HEK293 (cell line): ENCODE data around the gene CD93.

Experiments used
- CTCF ChIA-PET: fragments of 350-600 bp; formaldehyde crosslinking; extraction: SDS; loops from one replicate; lab custom pipeline; 2021; ENCODE audit warnings: antibody characterized with exemption; lab: Yijun Ruan, JAX
- POLR2A ChIA-PET: fragments of 300-600 bp; formaldehyde crosslinking; extraction: SDS; loops from one replicate; lab custom pipeline; 2020; ENCODE audit warnings: antibody characterized with exemption, inconsistent platforms; lab: Yijun Ruan, JAX
- H3K27ac ChIP-seq: fragments of 200-500 bp; sonication (Bioruptor generic); 2 replicates; pipeline ENCODE4 v1.5.1; 2014; ENCODE audit warnings: low read depth, low read length, control low read depth, inconsistent platforms; ENCODE audit errors: extremely low read depth
- H3K36me3 ChIP-seq, 2 experiments: fragments of 200-500 bp in 1 of 2; sonication (Bioruptor generic) in 1 of 2; 1 replicate in 1 of 2; 2 replicates in 1 of 2; pipeline ENCODE4 v1.5.1; 2014 to 2017; ENCODE audit warnings: inconsistent platforms in 2 of 2, low read length in 2 of 2; ENCODE audit not compliant: control insufficient read depth in 2 of 2, insufficient read depth in 1 of 2
- H3K4me1 ChIP-seq: fragments of 200-500 bp; sonication (Bioruptor generic); 2 replicates; pipeline ENCODE4 v1.5.1; 2014; ENCODE audit warnings: mild to moderate bottlenecking, low read length, inconsistent platforms; ENCODE audit not compliant: control insufficient read depth, insufficient read depth
- H3K4me3 ChIP-seq: 2 replicates; pipeline ENCODE4 v1.5.1; 2011; ENCODE audit warnings: low read depth, mild to moderate bottlenecking, control low read depth, low read length, moderate library complexity
- H3K9me3 ChIP-seq: fragments of 200-500 bp; sonication (Bioruptor generic); 2 replicates; pipeline ENCODE4 v1.5.1; 2014; ENCODE audit warnings: low read depth, low read length, inconsistent platforms; ENCODE audit not compliant: control insufficient read depth, insufficient read depth
- HOXC10 ChIP-seq: sonication (generic); formaldehyde crosslinking; IDR thresholded peaks from 2 replicates; pipeline ENCODE4 v1.8.1; 2023; ENCODE audit warnings: mild to moderate bottlenecking, missing genetic modification reagents
- KLF10 ChIP-seq: fragments of 450-650 bp; IDR thresholded peaks from 2 replicates; pipeline ENCODE4 v1.5.1; 2018; ENCODE audit warnings: missing biosample characterization, mild to moderate bottlenecking, missing genetic modification characterization
- RBAK ChIP-seq: fragments of 450-650 bp; formaldehyde crosslinking; IDR thresholded peaks from 2 replicates; pipeline ENCODE4 v1.5.1; 2016; ENCODE audit warnings: missing biosample characterization, missing genetic modification characterization
- SP2 ChIP-seq: fragments of 450-650 bp; formaldehyde crosslinking; IDR thresholded peaks from 2 replicates; pipeline ENCODE4 v1.5.1; 2016; ENCODE audit warnings: missing biosample characterization, missing genetic modification characterization
- ZBTB1 ChIP-seq: fragments of 450-650 bp; formaldehyde crosslinking; IDR thresholded peaks from 2 replicates; pipeline ENCODE4 v1.5.1; 2016; ENCODE audit warnings: missing biosample characterization, missing genetic modification characterization
- ZEB2 ChIP-seq: fragments of 450-650 bp; formaldehyde crosslinking; IDR thresholded peaks from 2 replicates; pipeline ENCODE4 v1.5.1; 2016; ENCODE audit warnings: missing biosample characterization, missing genetic modification characterization
- ZFP69B ChIP-seq: fragments of 450-650 bp; formaldehyde crosslinking; IDR thresholded peaks from 2 replicates; pipeline ENCODE4 v1.5.1; 2016; ENCODE audit warnings: missing biosample characterization, missing genetic modification characterization
- ZNF112 ChIP-seq: fragments of 450-650 bp; formaldehyde crosslinking; IDR thresholded peaks from 2 replicates; pipeline ENCODE4 v1.5.0; 2017; ENCODE audit warnings: missing biosample characterization, missing genetic modification characterization
- ZNF19 ChIP-seq: fragments of 450-650 bp; formaldehyde crosslinking; IDR thresholded peaks from 2 replicates; pipeline ENCODE4; 2016; ENCODE audit warnings: missing biosample characterization, missing genetic modification characterization, low read depth
- ZNF416 ChIP-seq: fragments of 450-650 bp; formaldehyde crosslinking; IDR thresholded peaks from 2 replicates; pipeline ENCODE4 v1.5.1; 2016; ENCODE audit warnings: missing biosample characterization, missing genetic modification characterization
- ZNF548 ChIP-seq: fragments of 450-650 bp; formaldehyde crosslinking; IDR thresholded peaks from 2 replicates; pipeline ENCODE4 v1.5.1; 2016; ENCODE audit warnings: missing biosample characterization, missing genetic modification characterization
- ZNF585B ChIP-seq: fragments of 450-650 bp; formaldehyde crosslinking; IDR thresholded peaks from 2 replicates; pipeline ENCODE4 v1.5.1; 2016; ENCODE audit warnings: missing biosample characterization, missing genetic modification characterization
- ZNF660 ChIP-seq: fragments of 450-650 bp; IDR thresholded peaks from 2 replicates; pipeline ENCODE4 v1.5.1; 2018; ENCODE audit warnings: missing biosample characterization, mild to moderate bottlenecking, missing genetic modification characterization
- ZNF664 ChIP-seq: fragments of 450-650 bp; formaldehyde crosslinking; IDR thresholded peaks from 2 replicates; pipeline ENCODE4 v1.5.1; 2016; ENCODE audit warnings: missing biosample characterization, missing genetic modification characterization
- ZNF747 ChIP-seq: fragments of 450-650 bp; formaldehyde crosslinking; IDR thresholded peaks from 2 replicates; pipeline ENCODE4 v1.5.1; 2016; ENCODE audit warnings: missing biosample characterization, missing genetic modification characterization
- ZNF785 ChIP-seq: fragments of 450-650 bp; formaldehyde crosslinking; IDR thresholded peaks from 2 replicates; pipeline ENCODE4 v1.5.1; 2016; ENCODE audit warnings: missing biosample characterization, missing genetic modification characterization
- TF ChIP-seq, protein P1 (sequence below): fragments of 450-650 bp; formaldehyde crosslinking; IDR thresholded peaks from 2 replicates; pipeline ENCODE4 v1.5.1; 2016; ENCODE audit warnings: missing biosample characterization, missing genetic modification characterization
- TF ChIP-seq, protein P2 (sequence below): fragments of 450-650 bp; formaldehyde crosslinking; IDR thresholded peaks from 2 replicates; pipeline ENCODE4 v1.5.1; 2016; ENCODE audit warnings: missing biosample characterization, missing genetic modification characterization
- TF ChIP-seq, protein P3 (sequence below): fragments of 450-650 bp; formaldehyde crosslinking; IDR thresholded peaks from 2 replicates; pipeline ENCODE4 v1.5.1; 2016; ENCODE audit warnings: missing biosample characterization, missing genetic modification characterization
- TF ChIP-seq, protein P4 (sequence below): fragments of 450-650 bp; formaldehyde crosslinking; IDR thresholded peaks from 2 replicates; pipeline ENCODE4 v1.5.1; 2017; ENCODE audit warnings: missing biosample characterization, missing genetic modification characterization
- TF ChIP-seq, protein P5 (sequence below): fragments of 450-650 bp; formaldehyde crosslinking; IDR thresholded peaks from 2 replicates; pipeline ENCODE4 v1.5.1; 2017; ENCODE audit warnings: missing biosample characterization, missing genetic modification characterization
- TF ChIP-seq, protein P6 (sequence below): fragments of 450-650 bp; formaldehyde crosslinking; IDR thresholded peaks from 2 replicates; pipeline ENCODE4 v1.5.1; 2016; ENCODE audit warnings: missing biosample characterization, missing genetic modification characterization
- TF ChIP-seq, protein P7 (sequence below): fragments of 450-650 bp; formaldehyde crosslinking; IDR thresholded peaks from 2 replicates; pipeline ENCODE4 v1.5.1; 2016; ENCODE audit warnings: missing biosample characterization, missing genetic modification characterization
- TF ChIP-seq, protein P8 (sequence below): sonication (generic); formaldehyde crosslinking; IDR thresholded peaks from 2 replicates; pipeline ENCODE4 v1.8.1; 2022; ENCODE audit warnings: mild to moderate bottlenecking, moderate library complexity, missing genetic modification reagents

CD93 gene

DNA sequence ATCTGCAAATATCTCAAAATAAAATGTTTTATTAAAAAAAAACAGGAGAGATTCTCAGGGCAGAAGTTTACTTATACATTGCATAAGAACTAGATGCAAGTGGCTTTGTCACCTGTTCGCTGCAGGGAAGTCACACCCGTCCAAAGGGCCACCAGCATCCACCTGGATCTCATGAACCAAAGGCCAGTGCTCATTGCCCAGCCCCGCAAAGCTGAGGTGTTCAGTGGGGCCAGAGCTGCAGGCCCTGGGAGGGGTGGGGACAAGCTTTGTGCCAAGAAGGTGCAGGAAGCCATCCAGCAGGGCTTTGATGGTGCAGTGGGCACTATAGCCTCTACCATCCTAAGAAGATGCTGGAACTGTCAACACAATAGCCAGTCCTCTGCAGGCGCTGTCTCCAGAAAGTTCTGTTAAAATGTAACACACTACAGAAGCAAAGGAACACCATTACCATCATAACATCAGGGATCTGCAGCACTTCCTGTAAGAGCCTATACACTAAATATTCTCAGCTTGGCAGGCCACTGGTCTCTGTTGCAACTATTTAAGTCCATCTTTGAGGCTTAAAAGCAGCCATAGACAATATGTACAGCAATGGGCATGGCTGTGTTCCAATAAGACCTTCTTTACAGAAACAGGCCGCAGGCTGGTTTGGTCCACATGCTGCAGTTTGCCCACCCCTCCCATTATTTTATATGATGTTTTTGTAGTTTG lies 15.7 kb upstream of the CD93 start:
- Histone ChIP-seq H3K36me3 (no peaks in the 10 kb centered on the region), H3K4me1 (no peaks in the 10 kb centered on the region), H3K9me3 (no peaks in the 10 kb centered on the region), H3K27ac (no peak overlapping the region)
- TF ChIP-seq ZNF785 (tag by site-specific recombination) (no peak), ZNF660 (tag by site-specific recombination) (no peak), ZEB2 (tag by site-specific recombination) (no peak), ZFP69B (tag by site-specific recombination) (no peak), ZNF416 (no peak), ZNF548 (no peak), ZNF585B (no peak), SP2 (no peak), ZNF664 (tag by site-specific recombination) (no peak), ZNF19 (tag by site-specific recombination) (no peak), HOXC10 (CRISPR knock-in tag) (no peak), ZBTB1 (tag by site-specific recombination) (no peak)
- TF ChIP-seq, protein P1, sequence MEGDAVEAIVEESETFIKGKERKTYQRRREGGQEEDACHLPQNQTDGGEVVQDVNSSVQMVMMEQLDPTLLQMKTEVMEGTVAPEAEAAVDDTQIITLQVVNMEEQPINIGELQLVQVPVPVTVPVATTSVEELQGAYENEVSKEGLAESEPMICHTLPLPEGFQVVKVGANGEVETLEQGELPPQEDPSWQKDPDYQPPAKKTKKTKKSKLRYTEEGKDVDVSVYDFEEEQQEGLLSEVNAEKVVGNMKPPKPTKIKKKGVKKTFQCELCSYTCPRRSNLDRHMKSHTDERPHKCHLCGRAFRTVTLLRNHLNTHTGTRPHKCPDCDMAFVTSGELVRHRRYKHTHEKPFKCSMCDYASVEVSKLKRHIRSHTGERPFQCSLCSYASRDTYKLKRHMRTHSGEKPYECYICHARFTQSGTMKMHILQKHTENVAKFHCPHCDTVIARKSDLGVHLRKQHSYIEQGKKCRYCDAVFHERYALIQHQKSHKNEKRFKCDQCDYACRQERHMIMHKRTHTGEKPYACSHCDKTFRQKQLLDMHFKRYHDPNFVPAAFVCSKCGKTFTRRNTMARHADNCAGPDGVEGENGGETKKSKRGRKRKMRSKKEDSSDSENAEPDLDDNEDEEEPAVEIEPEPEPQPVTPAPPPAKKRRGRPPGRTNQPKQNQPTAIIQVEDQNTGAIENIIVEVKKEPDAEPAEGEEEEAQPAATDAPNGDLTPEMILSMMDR (tag by site-specific recombination) = no peak
- TF ChIP-seq, protein P2, sequence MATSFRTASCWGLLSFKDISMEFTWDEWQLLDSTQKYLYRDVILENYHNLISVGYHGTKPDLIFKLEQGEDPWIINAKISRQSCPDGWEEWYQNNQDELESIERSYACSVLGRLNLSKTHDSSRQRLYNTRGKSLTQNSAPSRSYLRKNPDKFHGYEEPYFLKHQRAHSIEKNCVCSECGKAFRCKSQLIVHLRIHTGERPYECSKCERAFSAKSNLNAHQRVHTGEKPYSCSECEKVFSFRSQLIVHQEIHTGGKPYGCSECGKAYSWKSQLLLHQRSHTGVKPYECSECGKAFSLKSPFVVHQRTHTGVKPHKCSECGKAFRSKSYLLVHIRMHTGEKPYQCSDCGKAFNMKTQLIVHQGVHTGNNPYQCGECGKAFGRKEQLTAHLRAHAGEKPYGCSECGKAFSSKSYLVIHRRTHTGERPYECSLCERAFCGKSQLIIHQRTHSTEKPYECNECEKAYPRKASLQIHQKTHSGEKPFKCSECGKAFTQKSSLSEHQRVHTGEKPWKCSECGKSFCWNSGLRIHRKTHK (tag by site-specific recombination) = no peak
- TF ChIP-seq, protein P3, sequence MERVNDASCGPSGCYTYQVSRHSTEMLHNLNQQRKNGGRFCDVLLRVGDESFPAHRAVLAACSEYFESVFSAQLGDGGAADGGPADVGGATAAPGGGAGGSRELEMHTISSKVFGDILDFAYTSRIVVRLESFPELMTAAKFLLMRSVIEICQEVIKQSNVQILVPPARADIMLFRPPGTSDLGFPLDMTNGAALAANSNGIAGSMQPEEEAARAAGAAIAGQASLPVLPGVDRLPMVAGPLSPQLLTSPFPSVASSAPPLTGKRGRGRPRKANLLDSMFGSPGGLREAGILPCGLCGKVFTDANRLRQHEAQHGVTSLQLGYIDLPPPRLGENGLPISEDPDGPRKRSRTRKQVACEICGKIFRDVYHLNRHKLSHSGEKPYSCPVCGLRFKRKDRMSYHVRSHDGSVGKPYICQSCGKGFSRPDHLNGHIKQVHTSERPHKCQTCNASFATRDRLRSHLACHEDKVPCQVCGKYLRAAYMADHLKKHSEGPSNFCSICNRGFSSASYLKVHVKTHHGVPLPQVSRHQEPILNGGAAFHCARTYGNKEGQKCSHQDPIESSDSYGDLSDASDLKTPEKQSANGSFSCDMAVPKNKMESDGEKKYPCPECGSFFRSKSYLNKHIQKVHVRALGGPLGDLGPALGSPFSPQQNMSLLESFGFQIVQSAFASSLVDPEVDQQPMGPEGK (tag by site-specific recombination) = no peak
- TF ChIP-seq, protein P4, sequence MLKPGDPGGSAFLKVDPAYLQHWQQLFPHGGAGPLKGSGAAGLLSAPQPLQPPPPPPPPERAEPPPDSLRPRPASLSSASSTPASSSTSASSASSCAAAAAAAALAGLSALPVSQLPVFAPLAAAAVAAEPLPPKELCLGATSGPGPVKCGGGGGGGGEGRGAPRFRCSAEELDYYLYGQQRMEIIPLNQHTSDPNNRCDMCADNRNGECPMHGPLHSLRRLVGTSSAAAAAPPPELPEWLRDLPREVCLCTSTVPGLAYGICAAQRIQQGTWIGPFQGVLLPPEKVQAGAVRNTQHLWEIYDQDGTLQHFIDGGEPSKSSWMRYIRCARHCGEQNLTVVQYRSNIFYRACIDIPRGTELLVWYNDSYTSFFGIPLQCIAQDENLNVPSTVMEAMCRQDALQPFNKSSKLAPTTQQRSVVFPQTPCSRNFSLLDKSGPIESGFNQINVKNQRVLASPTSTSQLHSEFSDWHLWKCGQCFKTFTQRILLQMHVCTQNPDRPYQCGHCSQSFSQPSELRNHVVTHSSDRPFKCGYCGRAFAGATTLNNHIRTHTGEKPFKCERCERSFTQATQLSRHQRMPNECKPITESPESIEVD (tag by site-specific recombination) = no peak
- TF ChIP-seq, protein P5, sequence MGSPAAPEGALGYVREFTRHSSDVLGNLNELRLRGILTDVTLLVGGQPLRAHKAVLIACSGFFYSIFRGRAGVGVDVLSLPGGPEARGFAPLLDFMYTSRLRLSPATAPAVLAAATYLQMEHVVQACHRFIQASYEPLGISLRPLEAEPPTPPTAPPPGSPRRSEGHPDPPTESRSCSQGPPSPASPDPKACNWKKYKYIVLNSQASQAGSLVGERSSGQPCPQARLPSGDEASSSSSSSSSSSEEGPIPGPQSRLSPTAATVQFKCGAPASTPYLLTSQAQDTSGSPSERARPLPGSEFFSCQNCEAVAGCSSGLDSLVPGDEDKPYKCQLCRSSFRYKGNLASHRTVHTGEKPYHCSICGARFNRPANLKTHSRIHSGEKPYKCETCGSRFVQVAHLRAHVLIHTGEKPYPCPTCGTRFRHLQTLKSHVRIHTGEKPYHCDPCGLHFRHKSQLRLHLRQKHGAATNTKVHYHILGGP (tag by site-specific recombination) = no peak
- TF ChIP-seq, all 188 proteins: peak for 0
- H3K4me3 ChIP-seq = no peak overlapping the region
- POLR2A ChIA-PET = no interaction called here
- CTCF ChIA-PET = no interaction called here

DNA sequence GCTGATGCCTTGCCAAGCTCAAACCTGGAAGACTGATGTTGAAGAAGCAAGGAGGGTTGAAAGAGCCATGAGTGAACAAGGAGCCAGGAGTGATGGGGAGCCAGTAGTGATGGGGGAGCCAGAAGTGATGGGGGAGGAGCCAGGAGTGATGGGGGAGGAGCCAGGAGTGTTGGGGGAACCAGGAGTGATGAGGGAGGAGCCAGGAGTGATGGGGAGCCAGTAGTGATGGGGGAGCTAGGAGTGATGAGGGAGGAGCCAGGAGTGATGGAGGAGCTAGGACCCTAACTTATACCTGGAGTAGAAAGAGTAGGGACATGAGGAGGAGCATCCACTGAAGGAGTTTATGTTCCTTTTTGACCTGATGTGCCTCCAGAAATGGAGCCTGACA lies 14.6 kb upstream of the CD93 start:
- ChIA-PET CTCF (interaction anchor here (0.6 to 0.7 kb wide), 3 partner anchors 8 to 82 kb away, joined by 3 to 10 read pairs (median 4); no protein-coding TSS in a partner anchor), POLR2A (no interaction called here)
- no peaks in the 10 kb centered on the region for H3K4me1 ChIP-seq
- H3K4me3 ChIP-seq = no peak overlapping the region
- H3K36me3 ChIP-seq = no peaks in the 10 kb centered on the region
- H3K27ac ChIP-seq = no peak overlapping the region
- no peaks in the 10 kb centered on the region for H3K9me3 ChIP-seq
- TF ChIP-seq ZNF747 (tag by site-specific recombination) (no peak), ZNF112 (no peak), KLF10 (tag by site-specific recombination) (no peak), RBAK (tag by site-specific recombination) (no peak)
- TF ChIP-seq, protein P6, sequence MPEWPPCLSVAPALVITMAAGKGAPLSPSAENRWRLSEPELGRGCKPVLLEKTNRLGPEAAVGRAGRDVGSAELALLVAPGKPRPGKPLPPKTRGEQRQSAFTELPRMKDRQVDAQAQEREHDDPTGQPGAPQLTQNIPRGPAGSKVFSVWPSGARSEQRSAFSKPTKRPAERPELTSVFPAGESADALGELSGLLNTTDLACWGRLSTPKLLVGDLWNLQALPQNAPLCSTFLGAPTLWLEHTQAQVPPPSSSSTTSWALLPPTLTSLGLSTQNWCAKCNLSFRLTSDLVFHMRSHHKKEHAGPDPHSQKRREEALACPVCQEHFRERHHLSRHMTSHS (tag by site-specific recombination) = no peak
- TF ChIP-seq, protein P7, sequence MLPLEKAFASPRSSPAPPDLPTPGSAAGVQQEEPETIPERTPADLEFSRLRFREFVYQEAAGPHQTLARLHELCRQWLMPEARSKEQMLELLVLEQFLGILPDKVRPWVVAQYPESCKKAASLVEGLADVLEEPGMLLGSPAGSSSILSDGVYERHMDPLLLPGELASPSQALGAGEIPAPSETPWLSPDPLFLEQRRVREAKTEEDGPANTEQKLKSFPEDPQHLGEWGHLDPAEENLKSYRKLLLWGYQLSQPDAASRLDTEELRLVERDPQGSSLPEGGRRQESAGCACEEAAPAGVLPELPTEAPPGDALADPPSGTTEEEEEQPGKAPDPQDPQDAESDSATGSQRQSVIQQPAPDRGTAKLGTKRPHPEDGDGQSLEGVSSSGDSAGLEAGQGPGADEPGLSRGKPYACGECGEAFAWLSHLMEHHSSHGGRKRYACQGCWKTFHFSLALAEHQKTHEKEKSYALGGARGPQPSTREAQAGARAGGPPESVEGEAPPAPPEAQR = no peak
- TF ChIP-seq, protein P8, sequence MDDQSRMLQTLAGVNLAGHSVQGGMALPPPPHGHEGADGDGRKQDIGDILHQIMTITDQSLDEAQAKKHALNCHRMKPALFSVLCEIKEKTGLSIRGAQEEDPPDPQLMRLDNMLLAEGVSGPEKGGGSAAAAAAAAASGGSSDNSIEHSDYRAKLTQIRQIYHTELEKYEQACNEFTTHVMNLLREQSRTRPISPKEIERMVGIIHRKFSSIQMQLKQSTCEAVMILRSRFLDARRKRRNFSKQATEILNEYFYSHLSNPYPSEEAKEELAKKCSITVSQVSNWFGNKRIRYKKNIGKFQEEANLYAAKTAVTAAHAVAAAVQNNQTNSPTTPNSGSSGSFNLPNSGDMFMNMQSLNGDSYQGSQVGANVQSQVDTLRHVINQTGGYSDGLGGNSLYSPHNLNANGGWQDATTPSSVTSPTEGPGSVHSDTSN = no peak
